DMS 273 (cell line): ENCODE measurements around the gene SERBP1.

ENCODE experiments used
- DNase-seq: peaks from one replicate; lab custom pipeline; 2025; ENCODE audit not compliant: unreplicated experiment; lab: John Stamatoyannopoulos, UW

Gene SERBP1

DNA sequence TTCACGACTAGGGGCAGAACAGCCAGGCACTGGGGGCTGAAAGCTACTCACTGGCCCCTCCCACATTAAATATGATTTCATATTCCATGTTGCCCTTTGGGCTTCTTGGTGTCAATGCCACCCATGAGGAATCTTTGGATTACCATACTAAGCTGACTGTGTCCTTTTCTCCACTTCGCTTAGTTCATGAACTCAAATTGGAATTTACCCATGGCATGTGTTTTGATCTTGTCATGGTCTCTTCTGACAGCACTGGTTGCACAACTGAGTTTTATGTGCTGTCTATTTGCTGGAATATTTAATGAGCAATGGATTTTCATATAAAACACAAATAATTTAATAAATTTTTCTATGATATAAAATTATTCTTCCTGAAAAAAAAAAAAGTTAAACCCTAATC, 59.2 kb downstream of the SERBP1 start:
- no peak for DNase-seq

- no peak for DNase-seq
Measured at GRCh38 chr1:67368046-67368514, 62.1 kb downstream of the SERBP1 start.

DNA sequence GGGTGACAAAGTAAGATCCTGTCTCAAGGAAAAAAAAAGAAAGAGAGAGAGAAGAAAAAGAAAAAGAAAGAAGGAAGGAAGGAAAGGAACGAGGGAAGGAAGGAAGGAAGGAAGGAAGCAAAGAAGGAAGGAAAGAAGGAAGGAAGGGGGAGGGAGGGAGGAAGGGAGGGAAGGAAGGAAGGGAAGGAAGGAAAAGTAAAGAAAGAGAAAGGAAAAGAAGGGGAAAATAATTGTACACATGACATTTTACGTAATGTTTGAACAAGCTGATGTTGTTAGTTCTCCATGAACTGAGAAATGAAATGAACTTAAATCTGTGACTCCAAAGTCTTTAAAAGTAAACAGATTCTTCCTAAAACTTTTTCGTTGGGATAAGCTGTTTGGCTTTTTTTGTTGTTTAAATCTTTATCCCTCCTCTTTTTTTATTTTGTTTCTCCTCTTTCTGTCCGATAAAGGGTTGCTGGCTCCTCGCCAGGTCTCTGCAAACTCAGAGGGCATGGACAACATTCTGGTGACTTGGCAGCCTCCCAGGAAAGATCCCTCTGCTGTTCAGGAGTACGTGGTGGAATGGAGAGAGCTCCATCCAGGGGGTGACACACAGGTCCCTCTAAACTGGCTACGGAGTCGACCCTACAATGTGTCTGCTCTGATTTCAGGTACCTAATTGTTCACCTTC, 62.7 kb downstream of the SERBP1 start:
- peak; percentile 93 for DNase-seq

- no peak for DNase-seq
Measured at GRCh38 chr1:67361641-67362040, 68.6 kb downstream of the SERBP1 start.

DNA sequence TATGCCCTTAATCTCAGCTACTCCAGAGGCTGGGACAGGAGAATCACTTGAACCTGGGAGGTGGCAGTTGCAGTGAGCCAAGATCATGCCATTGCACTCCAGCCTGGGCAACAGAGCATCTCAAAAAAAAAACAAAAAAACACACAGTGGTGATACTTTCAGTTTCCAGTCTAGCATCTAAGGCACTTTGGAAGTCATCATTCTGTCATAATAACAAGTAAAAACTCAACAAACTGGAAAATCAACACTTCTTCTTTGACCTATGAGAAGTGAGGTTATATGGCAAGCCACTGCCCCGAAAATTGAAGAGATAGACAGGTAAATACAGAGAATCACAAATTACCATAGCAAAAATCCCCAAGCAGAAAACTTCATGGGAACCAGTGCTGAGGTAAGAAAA, 70.6 kb downstream of the SERBP1 start:
- DNase-seq = no peak
